Measurements from ENCODE around the gene ADPRH.
"Not testable (repeated sequence)": the region's sequence is repeated elsewhere in the genome, so short reads cannot be mapped to it uniquely, and the experiment has no call there.

ADPRH gene

GRCh38 chr3:119562307-119562961 is 16.9 kb upstream of the ADPRH start:
- TF ChIP-seq CTCF (IDR thresholded peaks at IDR 0.05; ENCODE audit: control extremely low read depth, extremely low read depth, low read depth, missing control alignments) = no peak
- CTCF ChIA-PET = interaction anchor here (0.8 to 2.4 kb wide), 3 partner anchors 16 to 38 kb away, joined by 3 to 6 read pairs (median 5); partner anchors contain the start of gene ADPRH
- peak; percentile 77 for DNase-seq (ENCODE audit: extremely low spot score)
- POLR2A ChIA-PET = interaction anchor here (1.1 to 1.2 kb wide), 2 partner anchors 12 to 51 kb away, joined by 3 to 5 read pairs; no protein-coding TSS in a partner anchor

GRCh38 chr3:119563334-119563733 is 16.0 kb upstream of the ADPRH start:
- not testable (repeated sequence) for DNase-seq (ENCODE audit: extremely low spot score)
- ChIA-PET POLR2A (interaction anchor here (1.1 to 1.2 kb wide), 2 partner anchors 13 to 50 kb away, joined by 3 to 5 read pairs; no protein-coding TSS in a partner anchor), CTCF (interaction anchor here (1.1 to 2.4 kb wide), 2 partner anchors 15 to 19 kb away, joined by 5 to 6 read pairs; partner anchors contain the start of gene ADPRH)

DNA sequence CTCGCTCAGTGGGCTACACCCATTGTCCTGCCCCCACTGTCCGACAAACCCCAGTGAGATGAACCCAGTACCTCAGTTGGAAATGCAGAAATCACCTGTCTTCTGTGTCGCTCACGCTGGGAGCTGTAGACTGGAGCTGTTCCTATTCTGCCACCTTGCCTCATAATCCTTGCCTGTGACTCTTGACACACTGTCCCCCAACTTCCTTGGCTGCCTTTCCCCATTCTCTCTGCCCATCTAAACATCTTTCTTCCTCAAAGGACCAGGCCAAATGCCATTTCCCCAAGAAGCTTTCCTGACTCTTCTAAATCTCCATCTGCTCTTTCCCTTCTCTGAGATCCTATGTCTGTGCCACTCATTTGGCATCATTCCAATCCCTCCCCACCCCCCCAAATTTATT is 10.1 kb upstream of the ADPRH start:
- no peak for DNase-seq (ENCODE audit: extremely low spot score)
- CTCF ChIA-PET = interaction anchor here (1.2 to 3.4 kb wide), 6 partner anchors 10 to 112 kb away, joined by 4 to 18 read pairs (median 6); partner anchors contain the start of gene CD80
- no peak for TF ChIP-seq CTCF (IDR thresholded peaks at IDR 0.05; ENCODE audit: control extremely low read depth, extremely low read depth, low read depth, missing control alignments)
- POLR2A ChIA-PET = no interaction called here

DNA sequence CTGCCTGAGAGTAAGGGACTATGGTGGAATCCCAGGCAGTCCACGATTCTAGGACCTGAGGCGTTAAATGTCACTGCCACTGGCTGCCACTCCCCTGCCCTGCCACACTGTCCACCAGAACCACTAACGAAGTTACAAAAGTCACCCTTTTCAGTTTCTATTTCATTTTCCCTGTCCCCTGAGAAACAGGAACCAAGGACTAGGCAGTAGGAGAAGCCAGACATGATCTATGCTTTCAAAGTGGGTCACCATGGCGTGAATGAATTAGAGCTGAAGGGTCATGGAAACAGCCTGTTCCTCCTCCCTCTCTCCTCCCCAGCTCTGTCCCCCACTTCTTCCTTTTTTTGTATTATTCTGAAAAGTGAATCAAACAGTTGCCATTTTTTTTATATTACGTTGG is 9.1 kb upstream of the ADPRH start:
- POLR2A ChIA-PET = interaction anchor here (1.0 kb wide), 1 partner anchor 10 kb away, joined by 3 read pairs; no protein-coding TSS in a partner anchor
- peak; percentile 31 for DNase-seq (ENCODE audit: extremely low spot score)
- CTCF ChIA-PET = interaction anchor here (0.7 to 3.4 kb wide), 8 partner anchors 11 to 112 kb away, joined by 3 to 18 read pairs (median 4); partner anchors contain the start of gene CD80

DNA sequence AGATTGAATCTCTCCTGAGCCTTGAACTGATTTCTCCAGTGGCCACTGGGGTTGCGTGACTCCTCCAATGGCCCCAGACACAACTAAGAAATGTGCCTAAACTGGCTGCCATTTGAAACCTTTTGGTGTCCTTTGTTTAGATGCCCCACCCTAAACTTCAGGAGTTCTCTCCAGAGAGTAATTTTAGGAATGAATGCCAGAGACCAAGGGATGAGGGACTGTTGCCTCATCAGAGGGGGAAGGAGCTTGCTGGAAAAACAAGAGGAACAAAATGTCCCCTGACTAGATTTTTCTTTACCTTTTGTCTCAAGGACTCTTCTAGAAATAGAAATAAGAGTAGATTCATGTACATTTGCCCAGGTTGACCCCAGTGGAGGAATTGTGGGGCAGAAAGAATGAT is 8.1 kb upstream of the ADPRH start:
- ChIA-PET CTCF (interaction anchor here (3.4 kb wide), 1 partner anchor 29 kb away, joined by 18 read pairs; no protein-coding TSS in a partner anchor), POLR2A (no interaction called here)
- TF ChIP-seq CTCF (IDR thresholded peaks at IDR 0.05; ENCODE audit: control extremely low read depth, extremely low read depth, low read depth, missing control alignments) = no peak
- no peak for DNase-seq (ENCODE audit: extremely low spot score)

More for the DNA sequence above, 9.1 kb upstream of the ADPRH start:
- TF ChIP-seq CTCF (IDR thresholded peaks at IDR 0.05; ENCODE audit: control extremely low read depth, extremely low read depth, low read depth, missing control alignments) = no peak

DNA sequence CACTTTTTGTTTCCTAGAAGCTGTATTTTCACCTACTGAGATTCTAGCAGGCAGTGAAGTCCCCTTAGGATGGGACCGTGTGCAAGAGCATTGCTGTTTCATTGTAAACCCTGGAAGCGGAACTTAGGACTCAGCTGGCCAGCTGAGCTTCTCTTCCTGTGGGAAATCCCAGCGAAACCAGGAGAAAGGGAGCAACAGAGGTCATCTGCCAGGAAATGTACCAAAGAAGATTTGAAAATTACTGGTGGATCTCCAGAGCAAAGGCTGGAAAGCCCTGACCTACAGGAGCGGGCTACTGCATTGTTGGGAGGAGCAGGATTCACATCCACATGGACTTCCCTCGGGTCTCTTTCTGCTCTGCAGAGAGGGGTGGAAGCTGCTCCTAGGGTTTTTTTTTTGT is 7.6 kb upstream of the ADPRH start:
- no peak for DNase-seq (ENCODE audit: extremely low spot score)
- POLR2A ChIA-PET = no interaction called here
- no peak for TF ChIP-seq CTCF (IDR thresholded peaks at IDR 0.05; ENCODE audit: control extremely low read depth, extremely low read depth, low read depth, missing control alignments)
- CTCF ChIA-PET = interaction anchor here (3.4 kb wide), 1 partner anchor 29 kb away, joined by 18 read pairs; no protein-coding TSS in a partner anchor

GRCh38 chr3:119575507-119575906 is 3.8 kb upstream of the ADPRH start:
- POLR2A ChIA-PET = no interaction called here
- DNase-seq (ENCODE audit: extremely low spot score) = no peak
- TF ChIP-seq CTCF (IDR thresholded peaks at IDR 0.05; ENCODE audit: control extremely low read depth, extremely low read depth, low read depth, missing control alignments) = no peak
- CTCF ChIA-PET = no interaction called here

All from GM10248 (cell line).